HG02798 (cell line): ENCODE measurements around the gene TMEM59L.

Experiments used
- ATAC-seq: cut with Tn5 transposase; IDR thresholded peaks from one replicate; pipeline ENCODE4 v1.9.1; 2021; ENCODE audit warnings: mild to moderate bottlenecking; ENCODE audit not compliant: unreplicated experiment, poor library complexity

Gene TMEM59L

DNA sequence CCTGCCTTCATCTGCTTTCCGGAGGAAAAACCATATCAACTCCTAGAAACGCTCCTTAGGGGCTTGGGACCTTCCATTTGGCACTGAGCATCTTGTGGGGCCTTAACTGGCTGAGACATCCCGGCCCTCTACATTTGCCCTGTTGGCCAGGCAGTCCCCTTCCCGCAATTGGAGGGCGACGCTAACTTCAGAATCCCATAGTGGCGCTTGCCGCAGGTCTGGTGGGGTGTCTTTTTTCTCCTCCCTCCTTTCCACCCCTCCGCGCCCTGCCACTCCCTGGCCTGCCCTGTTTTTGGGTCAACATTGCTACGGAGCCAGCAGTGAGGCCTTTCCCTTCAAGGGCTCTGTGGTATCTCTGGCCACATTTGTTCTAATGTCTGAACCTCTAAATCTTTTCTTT, 57.2 kb downstream of the TMEM59L start:
- ATAC-seq = no peak

DNA sequence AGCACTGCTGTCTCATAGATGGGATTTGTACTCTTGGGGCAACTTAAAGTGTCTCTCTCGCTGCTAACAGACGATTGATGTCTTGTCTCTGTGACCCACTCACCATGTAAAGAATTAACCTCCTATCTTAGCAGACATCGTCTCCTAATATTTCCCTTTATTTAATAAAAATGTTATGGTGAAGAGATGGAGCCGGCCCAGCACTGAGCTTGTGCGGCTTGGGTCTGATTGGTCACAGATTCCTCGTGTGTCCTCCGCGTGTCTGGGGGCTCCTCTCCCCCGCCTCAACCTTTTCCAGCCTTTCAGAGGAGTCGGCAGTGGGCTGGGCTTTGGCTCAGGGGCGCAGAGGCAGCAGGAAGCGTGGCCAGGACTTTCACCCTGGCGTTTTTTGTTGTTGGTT, 57.6 kb downstream of the TMEM59L start:
- no peak for ATAC-seq
